B cell (primary cell): Measurements from ENCODE around the gene PEAK1.

ENCODE experiments used
- EZH2 ChIP-seq: IDR thresholded peaks from 2 replicates; pipeline ENCODE4 v1.6.1; 2012; ENCODE audit warnings: borderline replicate concordance, low read depth, mild to moderate bottlenecking, moderate library complexity, low read length; ENCODE audit not compliant: insufficient read depth, poor library complexity, severe bottlenecking
- TF ChIP-seq, protein P1 (sequence below): fragments of 200-600 bp; IDR thresholded peaks from one replicate; pipeline ENCODE4 v1.8.0; 2022; ENCODE audit warnings: antibody characterized with exemption, mild to moderate bottlenecking

DNA sequence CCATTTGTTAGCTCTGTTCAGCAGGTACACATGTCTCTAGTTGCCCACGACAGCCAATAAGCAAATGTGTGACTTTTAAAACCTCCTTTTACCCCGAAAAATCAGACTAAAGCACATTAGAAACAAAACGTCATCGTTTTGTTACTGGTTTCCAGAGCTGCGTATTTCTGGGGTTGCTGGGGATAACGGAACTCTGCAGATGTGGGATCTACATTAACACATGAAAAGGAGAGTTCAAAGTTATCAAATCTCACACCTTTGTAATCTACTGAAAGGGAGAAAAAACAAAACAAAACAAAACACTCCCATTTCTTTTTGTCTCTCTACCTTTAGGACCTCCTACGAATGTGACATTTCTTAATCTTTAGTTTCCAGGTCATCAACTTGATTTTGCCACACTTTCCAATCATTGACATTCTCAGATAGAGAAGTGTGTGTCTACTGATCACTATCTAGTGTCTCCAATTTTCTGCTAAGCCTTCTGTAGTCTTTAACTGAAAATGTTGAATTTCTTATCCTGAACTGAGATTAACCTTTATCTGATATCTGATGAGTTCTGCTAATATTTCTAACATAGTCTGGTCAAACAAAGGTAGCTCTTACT, 256.0 kb downstream of the PEAK1 start:
- TF ChIP-seq, protein P1, sequence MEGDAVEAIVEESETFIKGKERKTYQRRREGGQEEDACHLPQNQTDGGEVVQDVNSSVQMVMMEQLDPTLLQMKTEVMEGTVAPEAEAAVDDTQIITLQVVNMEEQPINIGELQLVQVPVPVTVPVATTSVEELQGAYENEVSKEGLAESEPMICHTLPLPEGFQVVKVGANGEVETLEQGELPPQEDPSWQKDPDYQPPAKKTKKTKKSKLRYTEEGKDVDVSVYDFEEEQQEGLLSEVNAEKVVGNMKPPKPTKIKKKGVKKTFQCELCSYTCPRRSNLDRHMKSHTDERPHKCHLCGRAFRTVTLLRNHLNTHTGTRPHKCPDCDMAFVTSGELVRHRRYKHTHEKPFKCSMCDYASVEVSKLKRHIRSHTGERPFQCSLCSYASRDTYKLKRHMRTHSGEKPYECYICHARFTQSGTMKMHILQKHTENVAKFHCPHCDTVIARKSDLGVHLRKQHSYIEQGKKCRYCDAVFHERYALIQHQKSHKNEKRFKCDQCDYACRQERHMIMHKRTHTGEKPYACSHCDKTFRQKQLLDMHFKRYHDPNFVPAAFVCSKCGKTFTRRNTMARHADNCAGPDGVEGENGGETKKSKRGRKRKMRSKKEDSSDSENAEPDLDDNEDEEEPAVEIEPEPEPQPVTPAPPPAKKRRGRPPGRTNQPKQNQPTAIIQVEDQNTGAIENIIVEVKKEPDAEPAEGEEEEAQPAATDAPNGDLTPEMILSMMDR = no peak
- no peak for TF ChIP-seq EZH2
